Endothelial cell of umbilical vein (primary cell): ENCODE results near the gene PLEKHG4B. TPM values are rescaled to one million over a fixed set of nuclear protein-coding genes. Genes with fewer than 3 reads are reported as not detected.

Experiments
- BruUV-seq: library from RNA; stranded (reverse); fragments of 400-500 nt; replicated peaks from 2 replicates; lab custom pipeline; 2021; lab: Mats Ljungman, UMichigan
- CTCF ChIA-PET: fragments of 300-600, 350-600 bp; sonication (Branson Sonifier 250); formaldehyde crosslinking; loops from one replicate; lab custom pipeline; 2021; ENCODE audit warnings: antibody characterized with exemption, inconsistent platforms; lab: Charles Lee
- POLR2A ChIA-PET: fragments of 300-600, 350-600 bp; sonication (Branson Sonifier 250); formaldehyde crosslinking; loops from one replicate; lab custom pipeline; 2021; ENCODE audit warnings: antibody characterized with exemption, inconsistent platforms; lab: Charles Lee
- DNase-seq: peaks from one replicate; pipeline ENCODE4 v3.0.0-alpha.2; 2011; ENCODE audit warnings: low read depth, low spot score
- FAIRE-seq: peaks from 2 replicates; lab custom pipeline; 2011; peaks lifted over from hg19 to GRCh38; lab: Jason Lieb, UNC
- H2AFZ ChIP-seq: 2 replicates; pipeline ENCODE4 v1.6.0; 2012; ENCODE audit warnings: low read depth, low read length, control low read depth, inconsistent platforms
- H3K27ac ChIP-seq: 2 replicates; pipeline ENCODE4 v1.5.1; 2011; ENCODE audit warnings: low read depth, mild to moderate bottlenecking, control low read depth, low read length, moderate library complexity; ENCODE audit not compliant: insufficient read depth
- H3K27me3 ChIP-seq, 2 experiments: 2 replicates each; pipeline versions ENCODE4 v1.6.0 to v1.6.1; 2011; ENCODE audit warnings: low read length in 2 of 2, mixed read lengths in 1 of 2; ENCODE audit not compliant: control insufficient read depth in 2 of 2, insufficient read depth in 2 of 2
- H3K36me3 ChIP-seq, 2 experiments: 2 replicates in 1 of 2; 3 replicates in 1 of 2; pipeline ENCODE4 v1.5.1; 2011; ENCODE audit warnings: low read length in 2 of 2, mild to moderate bottlenecking in 1 of 2, moderate library complexity in 1 of 2; ENCODE audit not compliant: control insufficient read depth in 2 of 2, insufficient read depth in 2 of 2; ENCODE audit errors: extremely low read depth in 1 of 2
- H3K4me1 ChIP-seq: 3 replicates; pipeline ENCODE4 v1.5.1; 2011; ENCODE audit warnings: mild to moderate bottlenecking, low read length; ENCODE audit not compliant: control insufficient read depth, insufficient read depth; ENCODE audit errors: extremely low read depth
- H3K4me2 ChIP-seq: 2 replicates; pipeline ENCODE4 v1.6.1; 2011; ENCODE audit warnings: low read length, control low read depth, mixed read lengths; ENCODE audit not compliant: insufficient read depth
- H3K4me3 ChIP-seq, 3 experiments: fragments of 200-600 bp in 1 of 3; sonication (generic), shearing (Covaris generic) in 1 of 3; replicated peaks in 1 of 3; 2 replicates each; pipeline ENCODE4 v1.5.1; 2011 to 2016; ENCODE audit warnings: control low read depth in 3 of 3, low read length in 3 of 3, mild to moderate bottlenecking in 2 of 3, inconsistent platforms in 1 of 3, low read depth in 1 of 3, moderate library complexity in 1 of 3; ENCODE audit not compliant: insufficient read depth in 1 of 3
- H3K79me2 ChIP-seq: 2 replicates; pipeline ENCODE4 v1.6.0; 2012; ENCODE audit warnings: low read length, inconsistent platforms; ENCODE audit not compliant: control insufficient read depth, insufficient read depth
- H3K9ac ChIP-seq: replicated peaks from 2 replicates; pipeline ENCODE3; 2011; ENCODE audit warnings: low read length, control low read depth; ENCODE audit not compliant: insufficient read depth; ENCODE audit errors: extremely low read depth
- H3K9me1 ChIP-seq: replicated peaks from 3 replicates; pipeline ENCODE4 v1.6.0; 2011; ENCODE audit warnings: mild to moderate bottlenecking, low read length; ENCODE audit not compliant: control insufficient read depth, insufficient read depth; ENCODE audit errors: extremely low read depth
- H3K9me3 ChIP-seq: replicated peaks from 2 replicates; pipeline ENCODE4 v1.5.1; 2012; ENCODE audit warnings: low read length, inconsistent platforms; ENCODE audit not compliant: control insufficient read depth, insufficient read depth
- H4K20me1 ChIP-seq: replicated peaks from 2 replicates; pipeline ENCODE3; 2011; ENCODE audit warnings: mild to moderate bottlenecking, low read length; ENCODE audit not compliant: control insufficient read depth, insufficient read depth; ENCODE audit errors: extremely low read depth
- CTCF ChIP-seq, 2 donors: IDR thresholded peaks; 1 replicate in 1 of 2; 2 replicates in 1 of 2; pipeline ENCODE4 v1.5.1; 2011; ENCODE audit warnings: low read length in 2 of 2, mild to moderate bottlenecking in 2 of 2, moderate library complexity in 2 of 2, control low read depth in 1 of 2, inconsistent platforms in 1 of 2, low read depth in 1 of 2; ENCODE audit not compliant: insufficient read depth in 1 of 2; ENCODE audit errors: extremely low read depth in 1 of 2
- EZH2 ChIP-seq: IDR thresholded peaks from 2 replicates; pipeline ENCODE4 v1.6.1; 2012; ENCODE audit warnings: borderline replicate concordance, low read depth, mild to moderate bottlenecking, moderate library complexity, low read length, inconsistent platforms; ENCODE audit not compliant: severe bottlenecking
- FOS ChIP-seq: IDR thresholded peaks from 2 replicates; pipeline ENCODE4 v1.6.1; 2011; ENCODE audit warnings: mild to moderate bottlenecking, low read length, moderate library complexity, borderline replicate concordance; ENCODE audit not compliant: insufficient read depth
- JUN ChIP-seq: IDR thresholded peaks from 2 replicates; pipeline ENCODE4 v1.6.1; 2011; ENCODE audit warnings: borderline replicate concordance, low read depth; ENCODE audit not compliant: insufficient read length, insufficient read depth
- MAX ChIP-seq: IDR thresholded peaks from 2 replicates; pipeline ENCODE4 v1.6.1; 2011; ENCODE audit not compliant: insufficient read depth, insufficient read length
- POLR2A ChIP-seq: IDR thresholded peaks from 2 replicates; pipeline ENCODE4 v1.6.1; 2012; ENCODE audit warnings: low read depth, mild to moderate bottlenecking, control low read depth, low read length
- dilution Hi-C: fragments of 300-500 bp; cut with MboI; formaldehyde crosslinking; loops from one replicate; pipeline ENCODE4 v1.15.0; 2019; ENCODE audit warnings: low sequenced_read_pairs; ENCODE audit not compliant: extremely low pct_ligation_motif_present
- intact Hi-C: fragments of 100-400 bp; cut with micrococcal nuclease; formaldehyde crosslinking; loops from one replicate; pipeline ENCODE4 v1.10.0; 2022
- polyA plus RNA-seq, 4 experiments: library from polyadenylated mRNA; depleted of rRNA in 3 of 4; stranded (reverse) in 3 of 4; unstranded in 1 of 4; fragments of >200 nt; gene quantifications; 2 replicates each; pipeline versions ENCODE4 v1.2.1 to v1.2.3, GENCODE V29; 2011 to 2012; ENCODE audit warnings: missing spikeins in 1 of 4
- total RNA-seq: library from RNA; stranded (reverse); gene quantifications from 2 replicates; pipeline ENCODE4 v1.2.3, GENCODE V29; 2021

PLEKHG4B gene
- total and polyA plus RNA-seq, 2 donors (not counting 3 experiments of a cell fraction or from before 2014, with no cell fraction given), result not detected

- POLR2A ChIA-PET, result no interaction called here
- dilution Hi-C loops, result no loop called here
These were observed 49.2 kb downstream of the PLEKHG4B start for GRCh38 chr5:141211-141610.

More at GRCh38 chr5:141211-141610, 49.2 kb downstream of the PLEKHG4B start:
- Histone ChIP-seq H3K9me3 (no peaks in the 10 kb centered on the region), H3K79me2 (no peaks in the 10 kb centered on the region), H3K36me3 (no peaks in the 10 kb centered on the region), H2AFZ (no peak overlapping the region), H3K27me3 (no peaks in the 10 kb centered on the region), H3K4me3 (no peak overlapping the region), H4K20me1 (no peaks in the 10 kb centered on the region), H3K4me1 (no peaks in the 10 kb centered on the region), H3K4me2 (no peak overlapping the region), H3K9me1 (no peaks in the 10 kb centered on the region), H3K27ac (no peak overlapping the region), H3K9ac (no peak overlapping the region)
- no TSS peak for BruUV-seq
- CTCF ChIA-PET, result no interaction called here
- intact Hi-C loops, result no loop called here
- FAIRE-seq (no peak), DNase-seq (no peak)
- no peak for TF ChIP-seq FOS
- TF ChIP-seq POLR2A, result no peak
- TF ChIP-seq JUN, result no peak
- no peak for TF ChIP-seq CTCF (IDR thresholded peaks at IDR 0.05; ENCODE audit: extremely low read depth in 1 of 2, insufficient read depth in 1 of 2, low read depth in 1 of 2, low read length in 2 of 2)
- no peak for TF ChIP-seq EZH2
- TF ChIP-seq MAX, result no peak
